ENCODE results near the gene OVCA2. TPM values are rescaled to one million over a fixed set of nuclear protein-coding genes. Genes with fewer than 3 reads are reported as not detected.
"Not testable (repeated sequence)": the region's sequence is repeated elsewhere in the genome, so short reads cannot be mapped to it uniquely, and the experiment has no call there.

The OVCA2 gene
- total RNA-seq, 2 donors from 2014 or later = 41.0 to 49.8 TPM

GRCh38 chr17:2009737-2010136 lies 32.1 kb upstream of the OVCA2 start:
- Histone ChIP-seq H3K4me1 (no peaks in the 10 kb centered on the region), H3K4me3 (no peak overlapping the region), H3K27ac (no peak overlapping the region), H3K9ac (ENCODE audit: low read depth in 2 of 2, low read length in 2 of 2) (no peak overlapping the region), H3K27me3 (no peaks in the 10 kb centered on the region), H3K36me3 (no peaks in the 10 kb centered on the region), H3K9me3 (no peaks in the 10 kb centered on the region)
- TF ChIP-seq CTCF (IDR thresholded peaks at IDR 0.05) = no peak
- intact Hi-C loops (cut with DNase I) = no loop called here
- DNase-seq = no peak

GRCh38 chr17:2011411-2012371 lies 30.1 kb upstream of the OVCA2 start:
- no peaks in the 10 kb centered on the region for H3K27me3 ChIP-seq
- H3K4me3 ChIP-seq = no peak overlapping the region
- DNase-seq = no peak
- intact Hi-C loops (cut with DNase I) = no loop called here
- no peaks in the 10 kb centered on the region for H3K9me3 ChIP-seq
- no peaks in the 10 kb centered on the region for H3K4me1 ChIP-seq
- H3K36me3 ChIP-seq = no peaks in the 10 kb centered on the region
- peak overlapping the region in 1 of 2 donors; percentile 43 for H3K9ac ChIP-seq (ENCODE audit: low read depth in 2 of 2, low read length in 2 of 2)
- H3K27ac ChIP-seq = no peak overlapping the region
- no peak for TF ChIP-seq CTCF (IDR thresholded peaks at IDR 0.05)

GRCh38 chr17:2012499-2012898 lies 29.3 kb upstream of the OVCA2 start:
- no peaks in the 10 kb centered on the region for H3K36me3 ChIP-seq
- no peak overlapping the region for H3K4me3 ChIP-seq
- H3K4me1 ChIP-seq = no peaks in the 10 kb centered on the region
- H3K27ac ChIP-seq = no peak overlapping the region
- intact Hi-C loops (cut with DNase I) = no loop called here
- H3K9me3 ChIP-seq = no peaks in the 10 kb centered on the region
- TF ChIP-seq CTCF (IDR thresholded peaks at IDR 0.05) = no peak
- H3K27me3 ChIP-seq = no peaks in the 10 kb centered on the region
- H3K9ac ChIP-seq (ENCODE audit: low read depth in 2 of 2, low read length in 2 of 2) = no peak overlapping the region
- DNase-seq = no peak

GRCh38 chr17:2013220-2013993 lies 28.4 kb upstream of the OVCA2 start:
- H3K4me1 ChIP-seq; H3K27ac ChIP-seq; H3K9me3 ChIP-seq; H3K36me3 ChIP-seq; DNase-seq; intact Hi-C loops (cut with DNase I); H3K27me3 ChIP-seq; H3K9ac ChIP-seq (ENCODE audit: low read depth in 2 of 2, low read length in 2 of 2); H3K4me3 ChIP-seq: not testable (repeated sequence)

GRCh38 chr17:2013994-2014317 lies 27.9 kb upstream of the OVCA2 start:
- TF ChIP-seq CTCF (IDR thresholded peaks at IDR 0.05) = no peak
- intact Hi-C loops (cut with DNase I) = no loop called here
- no peaks in the 10 kb centered on the region for H3K4me1 ChIP-seq

More at GRCh38 chr17:2013994-2014317, 27.9 kb upstream of the OVCA2 start:
- no peaks in the 10 kb centered on the region for H3K27me3 ChIP-seq
- no peaks in the 10 kb centered on the region for H3K9me3 ChIP-seq
- no peak overlapping the region for H3K27ac ChIP-seq
- DNase-seq = no peak
- no peak overlapping the region for H3K4me3 ChIP-seq
- no peaks in the 10 kb centered on the region for H3K36me3 ChIP-seq
- no peak overlapping the region for H3K9ac ChIP-seq (ENCODE audit: low read depth in 2 of 2, low read length in 2 of 2)
